HPDE6-E6E7 (cell line): Measurements from ENCODE around the gene FLCN.
A peak's percentile ranks its signal among the peaks of the same experiment; 100 is the strongest.
"Not testable (repeated sequence)": the region's sequence is repeated elsewhere in the genome, so short reads cannot be mapped to it uniquely, and the experiment has no call there.

ENCODE experiments used
- DNase-seq: peaks from one replicate; pipeline ENCODE4 v3.0.0; 2011; ENCODE audit warnings: missing footprints; ENCODE audit errors: extremely low spot score

The FLCN gene

DNA sequence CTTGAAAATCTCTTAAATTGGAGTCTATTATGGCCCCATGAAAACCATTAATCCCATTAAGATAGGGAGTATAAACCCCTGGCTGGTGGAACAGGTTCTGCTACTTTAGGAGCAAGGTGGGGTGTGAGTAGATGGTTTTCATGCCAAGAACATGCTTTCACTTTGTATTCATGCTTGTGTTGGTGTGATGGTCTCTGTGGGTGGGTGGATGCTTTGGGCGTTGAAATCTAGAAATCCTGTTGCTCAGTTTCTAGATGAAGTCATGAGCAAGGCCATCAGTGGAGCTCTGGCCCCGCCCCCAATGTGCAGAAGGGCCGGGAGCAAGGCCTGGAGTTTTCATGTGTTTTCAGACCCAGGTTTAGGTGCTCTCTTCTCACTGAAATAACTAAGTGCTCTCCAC lies 50.9 kb downstream of the FLCN start:
- DNase-seq = peak; percentile 79

DNA sequence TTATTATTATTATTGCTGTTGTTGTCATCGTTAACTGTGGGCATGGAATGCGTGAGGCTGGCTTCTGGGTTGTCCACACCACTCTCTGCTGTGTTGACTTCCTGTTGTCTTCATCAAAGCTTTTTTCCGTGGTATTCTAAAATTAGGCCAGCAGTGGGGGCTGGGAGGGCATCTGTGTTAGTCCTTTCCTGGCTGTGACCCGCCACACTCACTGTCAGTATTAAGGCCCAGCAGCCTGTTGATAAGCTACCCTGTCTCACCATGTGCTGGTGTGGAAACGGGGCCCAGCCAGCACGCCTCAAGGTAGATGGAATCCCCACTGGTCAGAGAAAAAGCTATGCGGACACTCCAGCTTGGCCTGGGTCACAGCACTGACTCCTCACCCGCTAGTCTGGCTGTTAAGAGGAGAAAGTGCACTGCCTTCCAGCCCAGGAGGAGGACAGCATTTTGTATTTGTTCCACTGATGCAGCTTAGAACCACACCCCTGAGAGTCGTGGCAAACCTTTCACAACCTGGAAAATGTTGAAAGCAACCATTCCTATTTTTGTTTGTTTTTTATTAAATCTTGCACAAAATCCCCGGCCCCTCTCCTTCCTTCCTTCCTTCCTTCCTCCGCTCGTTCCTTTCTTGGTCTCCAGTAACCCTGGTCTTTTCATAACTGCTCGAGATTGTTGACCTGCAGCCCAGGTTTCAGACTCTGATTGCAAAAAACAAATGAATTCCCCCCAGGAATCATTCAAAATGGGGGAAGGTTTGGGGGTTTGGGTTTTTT lies 51.8 kb downstream of the FLCN start:
- not testable (repeated sequence) for DNase-seq

DNA sequence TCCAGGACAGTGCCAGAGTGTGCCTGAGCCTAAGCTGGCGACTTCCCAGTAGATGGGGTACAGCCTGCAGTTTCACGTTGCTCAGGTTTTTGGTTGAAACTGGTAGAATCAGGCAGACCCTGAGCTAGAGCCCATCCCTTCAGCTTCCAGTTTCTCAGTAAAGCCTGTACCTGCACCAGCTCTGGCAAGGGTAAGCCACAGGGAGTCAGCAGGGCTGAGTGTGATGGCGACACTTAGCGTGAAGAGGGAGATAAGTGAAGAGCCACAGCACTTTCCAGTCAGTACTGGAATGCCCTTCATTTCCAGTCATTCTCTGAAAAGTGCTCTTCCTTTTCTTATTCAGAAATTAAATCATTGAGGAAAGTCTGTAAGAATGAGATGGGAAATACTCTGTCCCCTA lies 53.2 kb downstream of the FLCN start:
- no peak for DNase-seq

DNA sequence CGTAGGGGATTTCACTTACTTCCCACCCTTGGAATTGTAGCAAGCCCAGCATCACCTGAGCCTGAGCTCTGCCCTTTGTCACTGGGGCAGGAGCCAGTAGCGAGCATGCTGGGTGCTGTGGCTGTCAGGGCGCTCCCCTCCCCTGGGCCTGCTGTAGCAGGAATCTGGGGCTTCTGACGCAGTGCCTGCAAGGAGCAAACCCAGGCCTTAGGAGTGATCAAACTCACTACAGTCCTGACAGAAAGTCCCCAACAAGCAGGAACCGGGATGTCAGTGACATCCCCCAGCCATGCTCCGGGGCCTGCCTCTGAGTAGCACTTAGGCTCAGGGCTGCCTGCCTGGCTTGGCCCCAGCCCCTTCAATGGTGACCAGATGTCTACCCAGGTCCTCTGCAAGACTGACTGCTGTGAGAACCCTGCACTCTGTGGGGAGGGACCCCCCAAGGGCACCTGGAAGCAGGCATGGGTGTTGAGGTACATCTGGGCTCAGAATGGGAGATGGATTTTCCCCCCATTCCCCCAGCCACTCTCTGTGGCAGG lies 54.3 kb downstream of the FLCN start:
- DNase-seq = no peak

DNA sequence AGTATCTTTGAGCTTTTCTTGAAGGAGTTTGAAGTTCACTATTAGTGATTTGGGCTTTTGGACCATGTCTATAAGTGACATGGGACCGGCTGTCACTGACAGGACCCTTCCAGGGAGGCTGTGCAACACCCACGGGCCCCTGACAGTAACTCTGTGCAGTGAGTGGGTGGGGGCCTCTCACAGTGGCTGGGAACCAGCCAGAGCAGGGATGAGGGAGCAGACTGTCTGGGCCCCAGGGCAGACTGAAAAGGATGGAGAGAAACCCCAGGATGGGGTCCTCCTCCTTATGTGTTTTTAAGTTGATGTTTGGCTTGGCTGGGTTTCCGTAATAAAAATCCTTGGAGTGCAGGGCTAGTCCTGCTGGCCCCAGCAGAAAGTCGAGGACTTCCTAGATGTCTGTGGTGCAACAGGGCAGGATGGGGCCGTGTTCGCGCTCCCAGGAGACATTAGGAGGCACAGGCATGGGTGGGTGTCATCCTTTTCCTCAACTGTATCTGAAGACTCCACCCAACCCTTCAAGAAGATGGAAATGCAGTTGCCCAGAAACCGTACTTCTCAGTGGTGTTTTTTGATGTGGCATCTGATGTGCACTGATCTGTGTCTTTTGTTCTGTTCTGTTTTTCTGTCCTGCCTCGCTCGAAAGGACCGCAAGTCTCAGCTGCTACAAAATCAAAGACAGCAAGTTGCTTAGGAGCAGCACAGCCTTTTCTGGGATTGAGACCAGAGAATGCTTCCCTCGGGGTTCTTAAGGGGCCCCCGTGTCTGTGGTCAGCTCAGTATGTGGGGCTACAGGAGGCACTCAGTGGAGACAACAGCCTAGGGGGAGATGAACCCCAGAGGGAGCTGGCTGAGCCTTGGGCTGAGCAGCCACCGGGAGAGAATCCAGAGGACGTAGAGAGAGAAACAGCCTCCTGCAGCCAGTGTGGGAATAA lies 55.0 kb downstream of the FLCN start:
- no peak for DNase-seq

DNA sequence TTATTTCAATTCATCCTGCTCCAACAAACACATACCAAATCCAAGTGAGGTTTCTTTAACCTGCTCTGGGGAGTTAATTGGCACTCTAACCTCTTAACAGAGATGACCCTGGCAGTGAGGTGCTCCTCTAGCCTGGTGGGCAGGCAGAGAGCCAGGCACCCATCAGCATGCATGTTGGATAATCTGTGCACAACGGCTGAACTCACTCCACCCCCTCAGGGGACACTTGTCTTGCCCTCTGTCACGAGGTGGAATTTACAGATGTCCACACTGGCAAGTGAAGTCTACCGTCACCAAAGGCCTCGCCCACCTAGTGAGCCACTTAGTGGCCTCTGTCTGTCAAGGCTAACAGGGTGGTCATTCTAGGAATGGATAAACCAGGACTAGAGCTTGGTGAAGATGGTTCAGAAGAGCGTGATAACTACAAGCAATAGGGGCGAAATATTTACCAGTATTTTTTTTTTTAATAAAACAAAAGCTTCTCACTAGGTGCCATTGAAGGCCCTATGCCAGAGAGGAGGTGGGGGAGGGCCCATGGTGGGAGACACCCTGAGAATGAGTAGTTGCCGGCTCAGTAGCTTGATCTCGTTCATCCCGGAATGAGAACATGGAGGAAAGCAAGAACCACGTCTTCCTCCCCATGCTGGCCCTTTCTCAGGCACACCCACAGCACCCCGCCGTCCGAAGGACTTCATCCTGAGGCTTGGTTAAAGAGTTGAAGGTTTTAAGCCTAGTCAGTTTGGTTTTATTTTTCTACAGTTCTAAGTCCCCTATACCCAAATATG lies 56.0 kb downstream of the FLCN start:
- no peak for DNase-seq

DNA sequence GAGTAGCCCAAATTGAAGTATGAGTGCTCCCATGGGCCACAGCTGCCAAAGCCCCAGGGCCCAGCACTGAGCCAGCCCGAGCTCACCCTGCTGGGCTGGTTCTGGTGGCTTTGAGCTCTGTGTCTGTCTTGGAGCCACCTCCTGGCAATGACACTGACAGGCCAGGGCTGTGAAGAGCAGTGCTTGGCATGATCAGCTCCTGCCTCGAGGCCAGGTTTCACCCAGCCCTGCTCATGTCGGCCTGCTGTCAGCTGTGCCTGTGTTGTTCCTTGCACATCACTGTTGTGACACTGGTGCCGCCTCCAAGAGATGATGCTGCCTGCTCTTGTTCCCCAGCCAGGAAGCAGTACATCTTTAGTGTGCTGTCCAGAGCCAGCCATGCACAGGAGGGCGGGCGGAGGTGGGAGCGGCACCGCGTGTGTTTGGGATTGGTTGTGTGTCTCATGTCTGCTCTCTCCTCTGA lies 56.8 kb downstream of the FLCN start:
- no peak for DNase-seq

DNA sequence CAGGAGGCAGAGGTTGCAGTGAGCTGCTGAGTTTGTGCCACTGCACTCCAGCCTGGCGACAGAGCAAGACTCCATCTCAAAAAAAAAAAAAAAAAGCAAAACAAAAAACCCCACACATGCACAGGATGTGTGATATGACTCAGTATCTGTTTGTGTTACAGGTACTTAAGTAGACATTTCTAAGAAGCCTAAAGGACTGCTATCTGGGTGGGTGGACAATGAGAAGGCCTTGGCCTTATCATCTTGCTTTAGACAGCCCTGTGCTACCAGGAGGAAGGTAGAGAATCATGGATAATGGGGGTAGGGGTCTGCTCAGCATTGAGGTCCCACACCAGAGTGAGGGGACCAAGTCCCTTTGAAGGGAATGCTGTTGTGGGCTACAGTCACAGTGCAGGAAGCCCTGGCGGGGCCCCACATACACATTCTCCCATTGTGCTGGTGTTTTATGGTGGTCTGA lies 57.6 kb downstream of the FLCN start:
- no peak for DNase-seq

DNA sequence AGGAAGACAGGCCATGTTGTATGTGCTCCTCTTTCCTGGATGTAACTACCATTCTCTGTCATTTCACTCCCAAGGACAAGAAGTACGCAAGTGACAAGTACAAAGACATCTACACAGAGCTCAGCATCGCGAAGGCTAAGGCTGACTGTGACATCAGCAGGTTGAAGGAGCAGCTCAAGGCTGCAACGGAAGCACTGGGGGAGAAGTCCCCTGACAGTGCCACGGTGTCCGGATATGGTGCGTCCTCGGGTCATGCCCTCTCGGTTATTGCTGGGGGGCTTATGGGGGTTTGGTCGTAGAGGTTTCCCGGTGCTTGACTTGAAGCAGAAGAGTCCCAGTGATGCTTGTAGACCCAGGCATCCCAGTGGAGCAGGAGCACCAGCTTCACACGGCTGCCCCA lies 59.8 kb downstream of the FLCN start:
- no peak for DNase-seq

DNA sequence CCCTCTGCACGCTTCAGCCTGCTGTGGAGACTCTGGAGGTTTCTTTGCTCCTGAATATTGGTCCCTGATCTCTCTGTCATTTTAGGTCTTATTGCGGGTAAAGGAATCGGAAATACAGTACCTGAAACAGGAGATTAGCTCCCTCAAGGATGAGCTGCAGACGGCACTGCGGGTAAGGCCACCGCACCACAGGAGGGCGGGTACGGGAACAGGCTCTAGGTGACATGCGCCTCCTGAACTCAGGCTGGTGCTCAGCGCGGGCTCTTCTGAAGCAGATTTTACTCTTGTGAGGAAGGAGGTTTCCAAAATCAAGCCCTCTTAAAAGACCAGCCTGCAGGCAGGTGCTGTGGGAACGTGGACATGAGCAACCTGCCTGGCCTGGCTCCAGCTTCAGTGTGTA lies 60.6 kb downstream of the FLCN start:
- DNase-seq = no peak

DNA sequence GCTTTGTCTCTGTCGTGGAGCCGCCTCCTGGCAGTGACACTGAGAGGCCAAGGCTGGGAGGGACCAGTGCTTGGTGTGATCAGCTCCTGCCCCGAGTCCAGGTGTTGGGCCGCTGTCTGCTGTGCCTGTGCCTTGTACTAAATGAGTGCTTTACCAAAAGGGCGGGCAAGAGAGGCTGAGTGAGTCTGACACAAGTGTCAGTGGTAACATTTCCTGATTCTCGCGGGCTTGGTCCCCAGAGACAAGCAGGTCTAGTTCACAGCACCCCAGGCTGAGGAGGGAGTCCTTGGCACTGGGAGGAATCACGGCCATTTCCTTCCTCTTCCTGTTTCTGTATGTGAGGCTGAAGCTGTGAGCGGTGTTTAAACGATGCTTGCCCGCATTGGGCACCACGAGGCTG lies 61.1 kb downstream of the FLCN start:
- no peak for DNase-seq

DNA sequence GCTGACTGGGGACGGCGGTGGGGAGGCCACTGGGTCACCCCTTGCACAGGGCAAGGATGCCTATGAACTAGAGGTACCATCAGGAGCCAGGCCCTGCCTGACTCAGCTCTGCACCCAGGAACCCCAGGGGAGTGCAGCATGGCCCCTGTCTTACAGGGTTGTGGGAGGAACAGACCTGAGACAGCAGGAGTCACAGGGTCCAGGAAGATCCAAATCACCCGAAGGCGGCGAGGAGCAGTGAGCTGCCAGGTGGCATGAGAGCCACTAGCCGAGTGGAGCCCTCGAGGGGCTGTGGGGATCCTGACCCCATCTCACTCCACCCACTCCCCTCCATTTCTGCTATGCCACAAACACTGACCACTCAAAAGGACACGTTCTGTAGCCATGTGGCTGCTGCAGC lies 61.6 kb downstream of the FLCN start:
- no peak for DNase-seq

DNA sequence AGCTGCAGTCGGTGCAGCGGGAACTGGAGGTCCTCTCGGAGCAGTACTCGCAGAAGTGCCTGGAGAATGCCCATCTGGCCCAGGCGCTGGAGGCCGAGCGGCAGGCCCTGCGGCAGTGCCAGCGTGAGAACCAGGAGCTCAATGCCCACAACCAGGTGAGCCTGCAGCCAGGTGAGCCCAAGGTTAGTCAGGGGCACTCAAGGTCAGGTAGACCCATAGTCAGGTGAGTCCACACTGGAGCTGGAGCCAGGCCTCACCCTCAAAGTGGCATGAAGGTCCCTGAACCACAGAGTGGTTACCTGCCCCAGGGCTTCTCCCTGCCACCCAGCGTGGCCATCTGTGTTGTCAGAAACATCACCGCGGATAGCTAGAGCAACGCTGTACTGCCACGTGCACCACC lies 63.0 kb downstream of the FLCN start:
- no peak for DNase-seq

DNA sequence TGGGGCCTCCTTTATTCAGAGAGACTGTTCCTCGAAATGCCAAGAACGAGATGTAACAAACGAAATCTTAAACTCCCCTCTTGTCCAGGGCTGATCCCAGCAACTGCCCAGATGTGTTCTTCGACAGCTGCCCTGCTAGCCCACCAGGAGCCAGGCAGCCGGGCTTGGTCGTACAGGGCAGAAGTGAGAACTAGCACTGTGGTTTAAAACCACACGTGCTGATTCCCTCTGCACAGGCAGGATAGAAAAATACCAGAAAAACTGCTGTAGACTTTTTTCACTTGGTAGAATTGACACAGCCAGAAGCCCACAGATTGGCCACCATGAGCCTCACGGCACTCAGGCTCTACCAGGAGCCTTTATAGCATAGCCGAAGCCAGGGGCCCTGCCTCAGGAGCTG lies 64.0 kb downstream of the FLCN start:
- no peak for DNase-seq

DNA sequence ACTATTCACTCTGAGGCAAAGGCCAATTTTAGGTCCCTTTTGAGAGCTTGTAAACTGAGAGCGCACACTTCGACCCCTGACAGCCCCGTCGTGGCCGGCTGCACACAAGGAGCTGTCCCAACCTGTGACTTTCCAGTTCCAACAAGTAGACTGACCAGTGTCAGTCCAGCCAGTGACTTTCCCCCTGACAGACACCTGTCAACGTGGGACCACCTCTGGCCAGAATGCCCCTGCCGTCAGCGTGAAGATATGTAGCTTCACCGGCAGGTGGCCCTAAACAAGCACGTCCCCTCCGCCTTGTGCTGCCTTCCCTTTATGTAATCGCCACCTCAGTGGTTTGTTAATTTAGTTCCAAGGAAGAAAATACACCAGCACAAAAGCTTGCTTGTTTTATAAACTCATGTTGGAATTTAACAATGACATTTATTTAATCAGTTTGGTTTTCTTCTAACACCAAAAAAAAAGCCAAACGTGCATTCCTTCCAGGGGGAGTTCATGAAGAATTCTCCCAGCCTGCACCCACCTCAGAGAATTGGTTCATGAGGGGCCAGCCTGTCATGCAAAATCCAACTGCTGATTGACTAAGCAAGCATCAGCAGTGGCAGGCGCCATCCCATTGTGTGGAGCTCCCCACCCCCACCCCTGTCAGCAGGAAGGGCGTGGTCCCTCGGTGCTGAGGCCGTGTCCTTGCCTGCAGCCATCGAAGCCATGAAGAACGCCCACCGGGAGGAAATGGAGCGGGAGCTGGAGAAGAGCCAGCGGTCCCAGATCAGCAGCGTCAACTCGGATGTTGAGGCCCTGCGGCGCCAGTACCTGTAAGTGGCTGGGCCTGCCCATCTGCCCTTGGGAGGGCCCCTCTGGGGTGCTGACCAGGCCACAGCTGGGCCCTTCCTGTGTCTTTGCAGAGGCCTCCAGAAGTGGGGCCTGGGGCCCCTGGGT lies 64.7 kb downstream of the FLCN start:
- DNase-seq = no peak

DNA sequence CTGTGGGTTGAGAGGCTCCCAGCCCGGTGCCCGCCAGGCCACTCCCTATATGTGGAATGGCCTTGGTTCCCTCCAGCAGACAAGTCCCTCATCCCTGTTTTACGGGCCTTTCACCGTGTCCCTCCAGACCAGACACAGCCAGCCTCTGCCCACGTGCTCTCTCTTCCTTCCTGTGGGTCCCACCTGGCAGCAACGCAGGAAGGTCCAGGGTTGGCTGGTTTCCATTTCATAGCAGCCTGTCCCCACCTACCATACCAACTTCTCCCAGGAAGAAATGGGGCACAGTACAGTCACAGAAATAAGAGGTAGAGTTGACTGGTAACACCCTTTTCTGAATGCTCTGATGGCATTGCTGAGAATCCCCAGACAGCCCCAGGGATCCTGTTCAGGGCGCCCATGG lies 65.8 kb downstream of the FLCN start:
- no peak for DNase-seq

DNA sequence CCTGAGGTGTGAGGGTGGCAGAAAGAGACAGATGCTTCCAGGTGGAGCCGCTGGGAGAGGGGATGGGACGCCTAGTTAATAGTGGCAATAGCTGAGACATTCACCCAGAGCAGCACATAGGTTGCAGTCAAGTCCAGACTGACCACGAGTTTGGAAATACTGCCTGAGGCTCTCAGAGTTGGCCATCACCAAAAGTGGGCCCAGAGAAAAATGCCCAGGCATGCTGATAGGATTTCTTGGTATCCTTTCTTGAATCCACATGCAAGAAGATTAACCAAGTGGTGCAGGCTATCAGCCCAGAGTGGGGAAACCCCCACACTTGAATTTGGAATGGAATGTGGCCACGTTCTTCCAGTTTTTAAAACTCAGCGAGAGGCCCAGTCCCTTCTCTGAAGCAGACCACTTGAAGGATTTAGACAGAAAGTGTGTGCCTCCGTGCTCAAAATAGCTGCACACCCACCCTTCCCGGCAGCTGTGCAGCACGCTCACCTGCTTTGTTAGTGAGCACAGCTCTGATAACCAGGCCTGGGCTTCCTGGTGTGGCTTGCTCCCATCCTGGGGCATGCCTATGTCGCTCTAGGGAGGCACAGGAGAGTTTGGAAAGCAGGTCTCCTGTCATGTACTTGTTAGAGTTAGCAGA lies 66.5 kb downstream of the FLCN start:
- no peak for DNase-seq

DNA sequence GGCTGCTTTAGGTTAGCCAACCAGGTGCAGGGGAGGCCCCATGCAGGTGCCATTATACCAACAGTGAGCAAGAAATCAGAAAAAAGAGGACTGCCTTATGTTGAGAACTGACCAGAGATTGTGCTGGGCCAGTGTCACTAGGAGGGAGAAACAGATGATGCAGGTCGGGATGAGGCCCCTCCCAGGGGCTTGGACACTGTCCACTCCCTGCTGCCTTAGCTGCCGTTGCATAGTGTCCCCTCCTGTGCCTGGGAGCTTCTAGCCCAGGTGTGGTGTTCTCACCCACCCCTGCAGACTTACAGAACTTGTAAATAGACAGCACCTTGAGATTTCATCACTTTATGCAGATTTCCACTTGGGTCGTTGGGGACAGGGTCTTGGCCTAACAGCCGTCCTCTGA lies 67.6 kb downstream of the FLCN start:
- no peak for DNase-seq

DNA sequence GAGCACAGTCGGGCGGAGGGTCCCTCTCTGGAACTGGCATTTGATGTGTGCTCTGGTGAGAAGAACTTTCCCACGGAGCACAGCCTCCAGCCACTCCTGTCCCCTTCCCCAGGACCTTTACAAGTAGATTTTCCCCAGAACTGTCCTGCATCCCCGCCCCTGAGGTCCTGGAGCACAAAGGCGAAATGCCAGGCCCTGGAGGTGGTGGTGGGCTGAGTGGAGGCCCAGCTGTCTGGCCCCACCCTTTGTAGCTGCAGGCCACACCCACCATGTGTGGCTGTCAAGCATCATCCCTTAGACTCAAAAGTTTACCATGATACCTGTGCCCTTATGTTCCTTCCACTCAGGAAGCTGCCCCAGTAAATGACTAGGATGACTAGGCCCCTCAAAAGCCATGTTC lies 68.6 kb downstream of the FLCN start:
- DNase-seq = no peak

DNA sequence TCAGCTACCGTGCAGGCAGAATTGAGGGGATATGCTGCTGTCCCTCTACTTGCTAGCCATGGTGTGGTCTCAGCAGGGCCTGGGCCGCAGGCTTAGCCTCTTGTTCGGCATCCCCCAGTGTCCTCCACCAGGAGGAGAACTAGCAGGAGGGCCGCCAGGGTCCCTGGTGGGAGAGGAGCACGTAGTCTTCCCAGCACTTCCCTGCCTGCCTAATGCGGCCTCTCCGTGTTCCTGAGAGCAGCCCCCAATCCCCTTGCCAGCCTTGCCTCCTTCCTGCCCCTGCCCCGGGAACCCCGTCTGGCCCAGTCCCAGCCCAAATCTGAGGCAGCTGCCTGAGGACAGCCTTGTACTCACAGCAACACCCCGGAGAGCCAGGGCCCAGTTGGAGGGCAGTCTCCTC lies 69.0 kb downstream of the FLCN start:
- DNase-seq = no peak
